GM18499 (cell line): ENCODE results near the gene C10orf120.

Experiments used
- ATAC-seq: cut with Tn5 transposase; IDR thresholded peaks from one replicate; pipeline ENCODE4 v1.9.1; 2021; ENCODE audit warnings: moderate number of reproducible peaks; ENCODE audit not compliant: insufficient read depth, unreplicated experiment

C10orf120 gene

DNA sequence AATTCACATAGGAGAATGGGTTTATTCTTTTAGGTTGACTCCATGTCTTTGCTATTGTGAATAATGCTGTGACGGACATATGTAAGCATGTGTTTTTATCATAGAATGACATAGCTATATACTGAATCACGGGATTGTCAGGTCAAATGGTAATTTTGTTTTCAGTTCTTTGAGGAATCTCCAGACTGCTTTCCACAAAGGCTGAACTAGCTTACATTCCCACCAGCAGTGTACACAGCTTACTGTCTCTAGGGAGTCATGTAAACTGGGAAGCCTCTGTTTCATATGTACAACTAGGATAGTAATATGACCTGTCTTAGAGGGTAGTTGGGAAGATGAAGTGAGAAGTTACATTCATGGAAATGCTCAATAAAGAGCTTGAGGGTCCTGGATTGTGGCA is 6.8 kb upstream of the C10orf120 start:
- no peak for ATAC-seq

DNA sequence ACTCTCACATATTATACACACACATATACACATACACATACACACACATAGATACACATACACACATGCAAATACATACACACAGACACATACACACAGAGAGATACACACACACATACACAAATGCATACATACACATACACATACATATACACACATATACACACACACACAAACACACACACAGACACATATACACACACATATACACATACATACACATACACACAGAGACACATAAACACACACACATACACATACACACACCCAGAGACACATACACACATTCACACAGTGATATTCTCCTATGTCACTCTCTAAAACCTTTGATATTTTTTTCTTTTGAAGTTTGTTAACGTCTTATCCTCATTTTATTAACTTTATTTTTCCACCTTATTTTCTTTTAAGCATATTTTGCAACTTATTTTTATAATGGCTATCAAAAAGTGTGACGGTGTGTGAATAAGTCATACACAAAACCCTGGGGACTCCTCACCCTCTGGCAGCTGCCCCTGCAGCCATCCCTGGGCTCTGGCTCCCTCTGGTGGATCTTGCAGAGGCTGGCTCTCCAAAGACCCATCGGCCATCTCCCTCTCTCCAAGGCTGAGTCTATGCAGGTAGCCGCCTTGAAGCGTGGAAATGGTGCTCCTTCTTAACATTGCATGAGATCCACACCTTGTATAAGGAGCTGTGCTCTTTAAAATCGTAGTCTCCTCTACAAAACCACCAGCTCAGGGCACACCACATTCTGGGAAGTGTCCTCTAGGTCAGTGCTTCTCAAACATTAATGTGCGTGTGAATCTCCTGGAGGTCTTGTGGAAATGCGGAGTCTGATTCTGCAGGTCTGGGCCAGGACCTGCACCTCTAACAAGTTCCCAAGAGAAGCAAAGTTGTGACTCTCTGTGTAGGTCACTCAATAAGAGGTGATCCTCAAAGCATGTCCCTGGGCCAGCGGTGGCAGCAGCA is 4.1 kb upstream of the C10orf120 start:
- ATAC-seq = no peak

DNA sequence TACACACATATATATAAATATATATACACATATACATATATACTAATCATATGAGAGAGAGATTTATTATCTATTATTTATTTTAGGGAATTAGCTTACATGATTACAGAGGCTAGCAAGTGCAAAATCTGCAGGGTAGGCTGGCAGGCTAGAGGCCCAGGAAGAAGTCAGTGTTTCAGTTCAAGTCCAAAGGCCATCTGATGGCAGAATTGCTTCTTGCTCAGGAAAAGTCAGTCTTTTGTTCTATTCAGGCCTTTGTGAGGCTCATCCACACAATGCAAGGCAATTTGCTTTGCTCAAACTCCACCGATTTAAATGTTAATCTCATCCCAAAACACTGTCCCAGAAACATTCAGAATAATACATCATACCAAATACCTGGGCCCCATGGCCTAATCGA is 2.6 kb upstream of the C10orf120 start:
- ATAC-seq = no peak

DNA sequence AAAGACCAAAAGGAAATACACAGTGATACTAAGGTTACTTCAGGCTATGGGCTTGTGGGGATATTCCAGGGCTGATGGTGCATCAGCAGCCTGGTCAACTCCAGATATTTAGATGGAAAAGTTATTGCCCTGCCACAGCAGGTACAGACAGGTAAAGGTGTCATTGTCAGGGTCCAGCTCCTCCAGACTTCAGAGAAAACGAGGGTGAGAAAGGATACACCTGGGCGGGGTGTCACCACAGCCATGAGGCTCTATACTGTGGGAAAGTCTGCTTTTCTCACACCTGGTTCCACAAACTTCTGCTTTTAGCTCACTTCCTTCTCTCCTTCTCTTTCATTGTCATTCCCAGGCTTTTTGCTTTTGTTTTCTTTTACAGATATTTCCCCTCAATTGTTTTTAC is 2.0 kb upstream of the C10orf120 start:
- no peak for ATAC-seq

DNA sequence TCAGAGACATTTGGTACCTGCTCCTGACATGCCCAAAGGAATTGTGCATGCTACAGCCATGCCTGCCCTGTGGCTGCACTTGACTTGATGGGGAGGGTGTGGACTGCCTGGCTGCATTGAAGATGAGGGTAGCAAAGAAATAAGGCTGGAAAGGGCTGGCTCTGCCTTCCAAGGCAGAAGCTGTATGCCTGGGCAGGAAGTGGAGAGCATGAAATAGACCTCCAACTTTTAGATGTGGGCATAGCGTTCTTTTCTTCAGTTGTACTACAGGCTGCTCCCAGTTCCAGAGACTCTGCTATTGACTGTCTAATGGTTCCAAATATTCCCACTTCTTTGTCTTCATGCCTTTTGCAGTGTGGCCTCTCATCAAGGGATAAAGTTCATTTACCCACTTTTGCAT is 3.0 kb downstream of the C10orf120 start:
- ATAC-seq = no peak

DNA sequence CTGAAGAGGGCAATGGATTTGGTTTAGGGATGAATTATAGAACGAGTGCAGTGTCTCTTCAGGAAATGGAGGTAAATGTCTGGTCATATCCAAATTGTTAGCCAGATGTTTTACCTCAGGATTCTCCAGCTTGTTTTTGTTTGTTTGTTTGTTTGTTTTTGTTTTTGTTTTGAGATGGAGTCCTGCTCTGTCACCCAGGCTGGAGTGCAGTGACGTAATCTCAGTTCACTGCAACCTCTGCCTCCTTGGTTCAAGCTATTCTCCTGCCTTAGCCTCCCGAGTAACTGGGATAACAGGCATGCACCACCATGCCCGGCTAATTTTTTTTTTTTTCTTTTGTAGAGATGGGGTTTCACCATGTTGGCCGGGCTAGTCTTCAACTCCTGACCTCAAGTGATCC is 6.9 kb downstream of the C10orf120 start:
- no peak for ATAC-seq

DNA sequence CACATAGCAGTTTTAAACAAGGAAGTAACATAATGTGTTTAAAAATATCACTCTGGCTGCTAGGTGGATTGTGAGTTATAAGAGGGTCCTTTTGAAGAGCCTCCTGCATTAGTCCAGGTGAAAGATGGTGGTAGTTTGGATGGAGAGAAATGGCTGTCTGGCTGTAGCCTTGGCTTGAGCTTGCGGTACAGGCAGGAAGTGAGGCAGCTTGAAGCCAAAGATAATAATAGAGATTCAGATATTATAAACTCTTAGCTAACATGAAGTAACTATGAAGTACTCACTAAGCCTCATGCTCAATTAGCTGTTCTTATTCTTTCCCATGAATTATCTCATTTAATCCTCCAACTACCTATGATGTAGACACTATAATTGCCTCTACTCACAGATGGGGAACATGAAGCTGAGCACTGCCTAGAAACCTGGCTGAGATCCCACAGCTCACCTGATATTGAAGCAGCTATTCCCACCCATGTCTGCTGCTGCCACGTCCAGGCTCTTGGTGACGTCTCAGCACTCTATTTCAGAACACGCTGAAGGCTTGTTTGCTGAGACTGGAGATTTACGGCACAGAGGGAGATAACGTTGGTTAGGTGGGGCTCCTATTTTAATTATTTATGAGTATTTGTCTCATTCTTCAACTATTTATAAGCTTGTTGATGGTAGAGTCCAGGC is 10.4 kb downstream of the C10orf120 start:
- ATAC-seq = no peak

DNA sequence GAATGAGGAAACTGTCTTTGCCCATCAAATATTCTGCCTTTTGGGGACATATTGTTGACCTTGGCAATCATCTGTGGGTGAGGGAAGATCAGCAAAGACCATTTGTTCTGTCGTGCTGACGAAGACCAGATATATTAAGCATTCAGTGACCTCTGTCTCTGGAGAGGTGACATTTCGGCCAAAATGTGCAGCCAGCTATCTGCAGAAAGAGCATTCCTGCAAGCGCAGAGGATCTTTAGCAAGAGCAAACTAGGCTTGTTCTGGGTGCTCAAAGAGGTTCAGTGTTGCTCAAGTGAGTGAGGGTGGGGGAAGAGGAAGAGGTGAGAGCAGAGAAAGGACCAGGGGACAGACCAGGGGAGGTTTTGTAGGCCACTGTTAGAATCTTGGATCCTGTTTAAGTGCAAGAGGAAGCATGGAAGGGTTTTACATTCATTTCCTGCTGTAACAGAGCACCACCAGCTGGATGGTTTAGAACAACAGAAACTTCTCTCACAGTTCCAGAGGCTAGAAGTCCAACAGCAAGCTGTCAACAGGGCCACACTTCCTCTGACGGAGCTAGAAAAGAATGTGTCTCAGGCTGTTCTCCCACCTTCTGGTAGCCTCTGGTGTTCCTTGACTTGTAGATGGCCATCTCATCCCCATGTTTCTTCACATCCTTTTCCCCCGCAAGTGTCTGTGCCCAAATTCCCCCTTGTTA is 11.2 kb downstream of the C10orf120 start:
- ATAC-seq = no peak

DNA sequence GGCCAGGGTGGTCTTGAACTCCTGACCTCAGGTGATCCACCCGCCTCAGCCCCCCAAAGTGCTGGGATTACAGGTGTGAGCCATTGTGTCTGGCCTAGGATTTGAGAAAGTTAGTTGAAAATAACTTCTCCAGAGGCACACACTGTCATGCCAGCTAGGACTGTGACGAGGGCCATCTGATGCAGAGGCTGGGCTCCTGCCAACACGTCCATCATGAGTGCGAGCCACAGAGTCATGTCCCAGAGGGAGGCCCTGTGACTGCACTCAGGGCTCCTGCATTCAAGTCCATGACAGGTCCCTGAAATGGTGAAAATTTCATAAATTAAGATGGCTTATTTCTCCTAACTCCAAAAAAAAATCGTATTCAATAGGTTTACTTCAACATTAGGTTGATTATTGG is 17.1 kb downstream of the C10orf120 start:
- ATAC-seq = no peak

DNA sequence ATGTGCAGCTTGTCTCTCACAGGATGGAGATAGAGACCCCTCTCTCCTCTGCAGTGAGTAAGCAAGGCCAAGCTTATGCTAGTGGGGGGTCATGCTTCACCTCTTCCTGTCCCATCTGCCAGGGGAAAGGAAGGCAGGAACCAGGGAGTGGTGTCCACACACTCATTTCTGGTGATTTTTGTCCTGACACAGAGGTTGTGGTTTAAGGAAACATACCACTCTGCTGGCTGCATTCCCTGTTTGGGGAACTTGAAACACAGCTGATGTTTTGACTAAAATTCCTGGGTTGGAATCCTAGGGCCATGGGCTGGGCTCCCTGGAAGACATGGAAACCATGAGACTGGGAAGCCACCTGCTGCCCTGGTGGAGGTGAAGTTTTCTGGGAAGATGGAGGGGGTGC is 21.4 kb downstream of the C10orf120 start:
- ATAC-seq = no peak

DNA sequence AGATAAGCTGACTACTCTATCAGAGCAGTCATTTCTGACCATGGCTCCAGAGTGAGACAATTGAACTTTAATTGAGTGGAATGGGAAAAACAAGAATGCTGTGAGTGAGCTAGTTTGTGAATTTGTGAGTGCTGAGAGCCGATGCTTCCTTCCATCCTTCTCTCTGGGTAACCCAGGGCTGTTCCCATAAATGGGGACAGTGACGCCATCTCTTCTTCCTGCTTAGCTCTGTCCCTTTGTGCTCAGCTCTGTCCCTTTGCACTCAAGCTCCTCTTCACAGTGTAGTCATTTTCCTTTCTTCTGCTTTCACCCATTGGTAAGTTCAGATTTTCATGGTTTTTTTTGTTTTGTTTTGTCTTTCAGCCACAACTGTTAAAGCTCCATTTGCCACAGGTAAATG is 24.4 kb downstream of the C10orf120 start:
- no peak for ATAC-seq

DNA sequence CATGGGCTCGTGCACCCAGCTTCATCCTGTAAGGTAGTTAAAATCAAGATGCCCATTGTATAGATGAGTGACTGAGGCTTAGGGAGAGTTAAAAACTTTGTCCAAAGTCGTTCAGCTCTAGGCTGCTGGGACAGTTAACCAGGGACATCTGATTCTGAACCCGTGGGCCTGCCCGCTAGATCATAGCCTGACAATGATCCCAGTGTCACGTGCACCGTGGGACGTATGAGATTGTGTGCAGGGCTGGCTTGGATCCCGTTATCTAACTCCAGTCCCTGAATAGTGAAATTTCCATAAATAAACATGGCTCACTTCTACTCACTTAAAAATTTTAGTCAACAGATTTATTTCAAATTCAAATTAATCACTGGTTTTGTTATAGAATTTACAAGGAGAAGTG is 24.9 kb downstream of the C10orf120 start:
- ATAC-seq = no peak

DNA sequence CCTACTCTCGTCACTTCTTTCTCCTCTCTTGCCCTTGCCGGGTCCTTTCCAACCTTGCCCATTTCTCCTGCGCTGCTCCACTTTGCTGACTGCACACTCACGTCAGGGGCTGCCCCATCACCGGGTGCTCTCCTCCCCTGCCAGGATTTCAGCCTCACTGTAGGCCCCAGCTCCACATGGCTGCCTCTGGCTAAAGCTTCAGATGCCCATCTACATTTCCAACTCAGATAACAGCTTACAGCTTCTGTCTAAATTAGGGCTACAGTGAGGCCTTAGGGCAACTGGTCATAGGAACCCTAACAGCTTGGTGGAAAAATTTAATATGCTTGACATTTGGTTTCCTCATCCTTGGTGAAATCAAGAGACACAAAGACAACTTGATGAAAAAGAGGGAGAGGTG is 25.9 kb downstream of the C10orf120 start:
- no peak for ATAC-seq

DNA sequence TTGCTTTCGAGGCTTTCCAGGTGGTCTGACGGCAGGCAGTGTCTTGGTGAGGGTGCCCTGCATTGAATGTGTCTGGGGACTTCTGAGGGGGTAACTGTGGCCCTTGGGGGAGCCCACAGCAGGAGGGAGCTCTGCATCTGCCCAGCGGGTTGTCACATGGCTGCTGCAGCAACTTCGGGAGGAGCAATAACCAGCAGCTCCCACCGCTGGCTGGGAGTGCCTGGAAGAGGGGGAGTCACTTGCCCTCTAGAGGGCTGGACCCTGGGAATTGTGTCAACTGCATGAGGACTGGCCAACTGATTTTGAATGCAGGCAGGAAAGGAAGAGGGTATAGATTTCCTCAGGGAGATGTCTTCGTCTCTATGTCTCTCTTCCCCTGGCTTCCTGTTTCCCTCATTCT is 26.4 kb downstream of the C10orf120 start:
- no peak for ATAC-seq

DNA sequence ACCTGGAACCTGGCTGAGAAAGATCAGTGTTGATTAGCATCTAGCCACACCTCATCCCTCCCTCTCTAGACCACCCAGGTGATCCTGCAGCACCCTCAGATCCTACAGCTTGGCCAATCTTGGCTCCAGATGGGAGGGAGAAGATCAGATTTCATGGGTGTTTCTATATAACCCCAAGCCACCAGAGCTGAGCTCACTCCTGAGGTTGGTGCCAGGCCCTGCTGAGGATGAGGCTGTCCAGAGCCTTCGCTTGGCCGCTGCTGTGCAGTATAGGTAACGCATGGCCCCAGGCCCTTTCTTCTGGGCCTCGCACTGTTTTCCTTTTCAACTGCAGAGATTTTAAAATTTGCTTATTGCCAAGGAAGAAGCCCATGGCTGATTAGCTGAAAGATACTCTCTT is 27.0 kb downstream of the C10orf120 start:
- ATAC-seq = no peak

DNA sequence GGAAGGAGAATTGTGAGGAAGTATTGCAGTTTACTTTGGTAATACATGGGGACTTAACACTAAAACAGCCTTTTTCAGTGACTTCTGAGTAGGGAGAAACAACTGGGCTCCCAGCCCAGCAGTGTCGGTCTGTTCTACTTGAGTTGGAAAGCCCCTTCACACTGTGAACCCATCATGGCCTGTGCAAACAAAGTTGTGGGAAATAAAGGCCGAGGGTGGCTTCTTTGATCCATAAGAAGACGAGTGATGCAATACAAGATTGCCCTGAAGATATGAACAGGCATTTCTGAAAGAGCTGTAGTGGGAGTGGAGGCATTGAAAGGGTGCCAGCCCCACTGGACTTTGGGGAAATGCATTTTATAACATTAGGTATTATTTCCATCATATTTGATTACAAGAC is 28.3 kb downstream of the C10orf120 start:
- no peak for ATAC-seq

DNA sequence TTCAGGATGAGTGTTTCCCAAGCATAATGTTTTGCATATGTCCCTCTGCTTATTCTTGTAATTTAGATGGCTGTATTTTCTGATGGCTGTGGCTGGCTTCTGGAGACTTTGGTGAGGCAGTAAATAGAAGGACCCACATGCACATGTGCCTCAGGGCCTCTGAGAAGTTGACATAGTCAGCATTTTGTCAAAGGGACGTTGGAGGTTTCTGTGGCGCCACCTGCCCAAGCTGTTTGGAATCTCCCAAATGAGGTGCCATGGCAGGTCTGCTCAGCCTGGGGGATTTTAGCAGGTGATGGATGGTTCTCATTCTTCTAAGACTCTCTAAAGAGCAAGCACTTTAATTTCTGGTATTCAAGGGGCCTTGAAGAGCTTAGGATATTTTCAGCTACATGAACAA is 29.8 kb downstream of the C10orf120 start:
- ATAC-seq = no peak

DNA sequence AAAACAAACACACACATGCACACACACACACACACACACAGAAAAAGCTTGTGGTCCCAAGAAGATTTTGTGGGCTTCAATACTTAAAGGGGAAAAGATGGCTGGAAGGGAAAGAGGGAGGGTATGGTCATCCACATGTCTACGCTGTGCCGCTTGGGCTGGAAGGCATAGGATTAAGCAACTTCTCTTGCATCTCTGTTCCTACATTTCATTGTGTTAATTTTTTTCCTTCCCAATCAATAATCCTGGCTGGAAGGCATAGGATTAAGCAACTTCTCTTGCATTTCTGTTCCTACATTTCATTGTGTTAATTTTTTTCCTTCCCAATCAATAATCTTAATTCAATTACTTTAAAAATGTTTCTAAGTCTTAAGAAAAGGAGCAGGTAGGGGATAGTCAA is 30.6 kb downstream of the C10orf120 start:
- ATAC-seq = no peak

DNA sequence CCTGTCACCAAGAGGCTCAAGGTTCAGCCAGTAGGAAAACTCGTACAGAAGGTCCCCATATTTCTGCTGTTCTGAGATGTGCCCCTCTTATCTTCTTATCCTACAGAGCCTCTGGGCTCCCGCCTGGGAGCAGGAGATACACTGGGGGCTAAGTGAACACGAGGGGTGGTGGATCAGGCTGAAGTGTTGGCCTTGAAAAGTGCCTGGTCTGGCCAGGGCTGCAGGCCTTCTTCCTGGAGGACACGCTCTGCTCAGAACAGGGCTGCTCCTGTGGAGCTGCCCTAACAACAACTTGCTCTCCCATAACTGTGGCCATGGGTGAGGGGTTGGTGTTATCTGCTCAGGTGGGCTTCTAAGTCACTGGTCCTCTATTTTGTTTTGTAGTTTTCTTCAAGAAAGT is 33.7 kb downstream of the C10orf120 start:
- no peak for ATAC-seq

DNA sequence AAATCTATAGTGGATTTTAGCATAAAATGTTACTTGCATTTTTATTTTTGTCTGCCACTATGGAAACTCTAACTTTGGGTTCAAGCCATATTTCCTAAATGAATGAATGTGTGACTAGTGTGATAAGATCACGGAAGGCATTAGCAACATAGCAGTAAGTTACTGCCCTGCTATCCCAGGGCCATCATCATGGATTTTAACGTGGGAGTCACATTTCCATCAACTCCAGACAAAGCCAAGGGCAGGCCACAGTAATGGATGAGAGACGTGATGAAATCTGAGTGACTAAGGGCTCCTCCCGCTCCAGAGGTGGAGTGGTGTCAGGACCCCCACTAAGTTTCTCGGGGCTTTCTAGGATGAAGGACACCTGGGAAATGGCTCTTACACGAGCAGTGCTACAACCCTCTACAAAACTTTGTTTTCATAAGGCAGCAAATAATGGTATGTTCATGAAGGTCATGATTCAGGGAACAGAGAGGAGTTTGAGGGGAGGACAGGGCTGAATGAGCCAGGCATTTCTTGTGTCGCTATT is 34.3 kb downstream of the C10orf120 start:
- no peak for ATAC-seq

DNA sequence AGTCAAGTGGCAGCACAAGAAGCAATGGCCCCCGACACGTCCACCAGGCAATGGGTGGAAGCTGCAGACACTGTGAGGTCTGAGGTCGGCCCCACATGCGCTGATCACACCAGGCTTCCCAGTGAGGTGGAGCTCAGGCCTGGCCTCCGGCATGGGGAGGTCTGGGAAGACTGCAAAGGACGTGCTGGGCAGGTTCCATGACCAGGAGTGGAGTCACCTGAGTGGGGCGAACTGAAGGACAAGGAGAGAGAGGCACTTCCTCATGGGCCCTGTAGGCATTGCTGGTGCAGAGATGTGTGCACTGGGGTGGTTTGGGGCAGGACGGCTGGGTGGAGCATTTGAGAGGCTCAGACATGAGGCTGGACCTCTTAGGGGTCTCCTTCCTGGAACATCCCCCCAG is 35.1 kb downstream of the C10orf120 start:
- no peak for ATAC-seq
